ENCODE measurements around the gene RASAL1. TPM values are rescaled to one million over a fixed set of nuclear protein-coding genes. Genes with fewer than 3 reads are reported as not detected.

RASAL1 gene
- total and polyA plus RNA-seq, 2 experiments from 2014 or later, result 2.7 to 8.2 TPM

DNA sequence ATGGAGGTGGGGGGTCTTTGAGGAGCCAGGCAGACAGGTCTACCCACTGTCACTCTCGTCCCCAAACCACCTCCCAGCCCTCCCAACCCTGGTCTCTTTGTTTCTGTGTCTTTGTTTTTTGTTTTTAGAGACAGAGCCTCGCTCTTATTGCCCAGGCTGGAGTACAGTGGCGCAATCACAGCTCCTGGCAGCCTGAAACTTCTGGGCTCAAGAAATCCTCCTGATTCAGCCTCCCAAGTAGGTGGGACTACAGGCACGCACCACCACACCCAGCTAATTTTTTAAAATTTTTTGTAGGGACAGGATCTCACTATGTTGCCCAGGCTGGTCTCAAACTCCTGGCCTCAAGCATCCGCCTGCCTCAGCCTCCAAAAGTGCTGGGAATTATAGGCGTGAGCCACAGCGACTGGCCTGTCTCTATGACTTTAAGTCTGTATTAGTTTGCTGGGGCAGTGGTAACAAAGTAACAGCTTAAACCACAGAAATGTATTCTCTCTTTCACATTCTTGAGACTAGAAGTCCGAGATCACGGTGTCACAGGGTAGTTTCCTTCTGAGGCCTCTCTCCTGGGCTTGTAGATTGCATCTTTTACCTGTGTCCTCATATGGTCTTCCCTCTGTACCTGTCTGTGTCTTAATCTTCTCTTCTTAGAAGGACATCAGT, 52.9 kb downstream of the RASAL1 start:
- H3K36me3 ChIP-seq (ENCODE audit: insufficient read depth), result no peaks in the 10 kb centered on the region
- Mint-ChIP-seq H3K4me1 (peaks cover 20% of the 10 kb centered on the region), H3K4me3 (no peak overlapping the region), H3K27ac (no peak overlapping the region), H3K9me3 (no peaks in the 10 kb centered on the region), H3K36me3 (ENCODE audit: low read depth) (no peaks in the 10 kb centered on the region), H3K27me3 (ENCODE audit: insufficient read depth, low read depth, poor library complexity) (peaks cover 36% of the 10 kb centered on the region)
- H3F3A ChIP-seq (replicated peaks; ENCODE audit: low read depth), result no peaks in the 10 kb centered on the region
- H3K9me2 ChIP-seq (ENCODE audit: insufficient read depth), result no peaks in the 10 kb centered on the region
- H3K79me2 ChIP-seq (replicated peaks; ENCODE audit: insufficient read depth), result no peaks in the 10 kb centered on the region
- H3K4me3 ChIP-seq, result no peak overlapping the region
- TF ChIP-seq, protein P1, sequence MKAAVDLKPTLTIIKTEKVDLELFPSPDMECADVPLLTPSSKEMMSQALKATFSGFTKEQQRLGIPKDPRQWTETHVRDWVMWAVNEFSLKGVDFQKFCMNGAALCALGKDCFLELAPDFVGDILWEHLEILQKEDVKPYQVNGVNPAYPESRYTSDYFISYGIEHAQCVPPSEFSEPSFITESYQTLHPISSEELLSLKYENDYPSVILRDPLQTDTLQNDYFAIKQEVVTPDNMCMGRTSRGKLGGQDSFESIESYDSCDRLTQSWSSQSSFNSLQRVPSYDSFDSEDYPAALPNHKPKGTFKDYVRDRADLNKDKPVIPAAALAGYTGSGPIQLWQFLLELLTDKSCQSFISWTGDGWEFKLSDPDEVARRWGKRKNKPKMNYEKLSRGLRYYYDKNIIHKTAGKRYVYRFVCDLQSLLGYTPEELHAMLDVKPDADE (IDR thresholded peaks at IDR 0.05), result no peak
- no peak for TF ChIP-seq NANOG (IDR thresholded peaks at IDR 0.05; ENCODE audit: borderline replicate concordance)
- TF ChIP-seq CREB1 (CRISPR knock-in tag; IDR thresholded peaks at IDR 0.05; ENCODE audit: low read depth), result no peak
- TF ChIP-seq, protein P2, sequence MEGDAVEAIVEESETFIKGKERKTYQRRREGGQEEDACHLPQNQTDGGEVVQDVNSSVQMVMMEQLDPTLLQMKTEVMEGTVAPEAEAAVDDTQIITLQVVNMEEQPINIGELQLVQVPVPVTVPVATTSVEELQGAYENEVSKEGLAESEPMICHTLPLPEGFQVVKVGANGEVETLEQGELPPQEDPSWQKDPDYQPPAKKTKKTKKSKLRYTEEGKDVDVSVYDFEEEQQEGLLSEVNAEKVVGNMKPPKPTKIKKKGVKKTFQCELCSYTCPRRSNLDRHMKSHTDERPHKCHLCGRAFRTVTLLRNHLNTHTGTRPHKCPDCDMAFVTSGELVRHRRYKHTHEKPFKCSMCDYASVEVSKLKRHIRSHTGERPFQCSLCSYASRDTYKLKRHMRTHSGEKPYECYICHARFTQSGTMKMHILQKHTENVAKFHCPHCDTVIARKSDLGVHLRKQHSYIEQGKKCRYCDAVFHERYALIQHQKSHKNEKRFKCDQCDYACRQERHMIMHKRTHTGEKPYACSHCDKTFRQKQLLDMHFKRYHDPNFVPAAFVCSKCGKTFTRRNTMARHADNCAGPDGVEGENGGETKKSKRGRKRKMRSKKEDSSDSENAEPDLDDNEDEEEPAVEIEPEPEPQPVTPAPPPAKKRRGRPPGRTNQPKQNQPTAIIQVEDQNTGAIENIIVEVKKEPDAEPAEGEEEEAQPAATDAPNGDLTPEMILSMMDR (conservative IDR thresholded peaks at IDR 0.05; ENCODE audit: low read depth in 2 of 2), result no peak
- no peak for TF ChIP-seq ZNF331 (CRISPR knock-in tag; IDR thresholded peaks at IDR 0.05; ENCODE audit: low read depth)
- no peak for DNase-seq (ENCODE audit: low spot score)
- H2AFZ ChIP-seq, result no peak overlapping the region
- no peak overlapping the region for H3K4me2 ChIP-seq
- peaks cover 17% of the 10 kb centered on the region for H3K27me3 ChIP-seq (ENCODE audit: insufficient read depth)
- peaks cover 6% of the 10 kb centered on the region; the same call in 1 of the 2 replicates for H3K4me1 ChIP-seq (ENCODE audit: insufficient read depth)
- no peak for ATAC-seq
- no peak overlapping the region for H3K27ac ChIP-seq (ENCODE audit: low read depth)
- peaks cover 2% of the 10 kb centered on the region; the same call in 1 of the 2 replicates for H4K20me1 ChIP-seq (replicated peaks; ENCODE audit: insufficient read depth)

DNA sequence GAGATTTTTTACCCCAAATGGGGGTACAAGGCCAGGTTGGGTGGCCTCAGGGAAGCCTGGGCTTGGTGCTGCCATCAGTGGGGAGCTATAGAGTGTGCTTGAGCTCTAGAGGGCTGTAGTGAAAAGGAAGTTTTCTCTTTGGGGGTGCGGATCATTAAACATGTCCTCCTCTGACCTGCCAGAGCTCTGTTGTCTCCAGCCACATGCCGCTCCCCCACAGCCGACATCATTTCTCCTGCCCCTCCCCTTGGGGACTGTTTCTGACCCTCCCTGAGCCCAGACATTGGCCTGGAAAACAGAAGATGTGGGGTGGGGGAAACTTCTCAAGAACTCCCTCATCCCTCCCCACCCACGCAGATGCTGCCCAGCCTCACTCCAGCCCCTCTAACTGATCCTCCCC, 53.7 kb downstream of the RASAL1 start:
- H2AFZ ChIP-seq, result no peak overlapping the region
- H3K4me3 ChIP-seq, result no peak overlapping the region
- Mint-ChIP-seq H3K4me3 (no peak overlapping the region), H3K27me3 (ENCODE audit: insufficient read depth, low read depth, poor library complexity) (peaks cover 41% of the 10 kb centered on the region), H3K4me1 (peaks cover 14% of the 10 kb centered on the region), H3K36me3 (ENCODE audit: low read depth) (no peaks in the 10 kb centered on the region), H3K27ac (no peak overlapping the region), H3K9me3 (no peaks in the 10 kb centered on the region)
- H3F3A ChIP-seq (replicated peaks; ENCODE audit: low read depth), result no peaks in the 10 kb centered on the region
- H3K27me3 ChIP-seq (ENCODE audit: insufficient read depth), result peaks cover 24% of the 10 kb centered on the region
- H3K36me3 ChIP-seq (ENCODE audit: insufficient read depth), result no peaks in the 10 kb centered on the region
- H3K9me2 ChIP-seq (ENCODE audit: insufficient read depth), result no peaks in the 10 kb centered on the region
- H3K27ac ChIP-seq (ENCODE audit: low read depth), result no peak overlapping the region
- DNase-seq (ENCODE audit: low spot score), result no peak
- ATAC-seq, result no peak
- no peaks in the 10 kb centered on the region for H3K79me2 ChIP-seq (replicated peaks; ENCODE audit: insufficient read depth)
- peaks cover under 1% of the 10 kb centered on the region; the same call in 1 of the 2 replicates for H3K4me1 ChIP-seq (ENCODE audit: insufficient read depth)
- H4K20me1 ChIP-seq (replicated peaks; ENCODE audit: insufficient read depth), result peaks cover 2% of the 10 kb centered on the region; the same call in 1 of the 2 replicates
- H3K4me2 ChIP-seq, result no peak overlapping the region
- TF ChIP-seq JUNB (IDR thresholded peaks at IDR 0.05; ENCODE audit: unreplicated experiment) (no peak), EZH2 (IDR thresholded peaks at IDR 0.05; ENCODE audit: low read depth, unreplicated experiment) (no peak)
- TF ChIP-seq, protein P3, sequence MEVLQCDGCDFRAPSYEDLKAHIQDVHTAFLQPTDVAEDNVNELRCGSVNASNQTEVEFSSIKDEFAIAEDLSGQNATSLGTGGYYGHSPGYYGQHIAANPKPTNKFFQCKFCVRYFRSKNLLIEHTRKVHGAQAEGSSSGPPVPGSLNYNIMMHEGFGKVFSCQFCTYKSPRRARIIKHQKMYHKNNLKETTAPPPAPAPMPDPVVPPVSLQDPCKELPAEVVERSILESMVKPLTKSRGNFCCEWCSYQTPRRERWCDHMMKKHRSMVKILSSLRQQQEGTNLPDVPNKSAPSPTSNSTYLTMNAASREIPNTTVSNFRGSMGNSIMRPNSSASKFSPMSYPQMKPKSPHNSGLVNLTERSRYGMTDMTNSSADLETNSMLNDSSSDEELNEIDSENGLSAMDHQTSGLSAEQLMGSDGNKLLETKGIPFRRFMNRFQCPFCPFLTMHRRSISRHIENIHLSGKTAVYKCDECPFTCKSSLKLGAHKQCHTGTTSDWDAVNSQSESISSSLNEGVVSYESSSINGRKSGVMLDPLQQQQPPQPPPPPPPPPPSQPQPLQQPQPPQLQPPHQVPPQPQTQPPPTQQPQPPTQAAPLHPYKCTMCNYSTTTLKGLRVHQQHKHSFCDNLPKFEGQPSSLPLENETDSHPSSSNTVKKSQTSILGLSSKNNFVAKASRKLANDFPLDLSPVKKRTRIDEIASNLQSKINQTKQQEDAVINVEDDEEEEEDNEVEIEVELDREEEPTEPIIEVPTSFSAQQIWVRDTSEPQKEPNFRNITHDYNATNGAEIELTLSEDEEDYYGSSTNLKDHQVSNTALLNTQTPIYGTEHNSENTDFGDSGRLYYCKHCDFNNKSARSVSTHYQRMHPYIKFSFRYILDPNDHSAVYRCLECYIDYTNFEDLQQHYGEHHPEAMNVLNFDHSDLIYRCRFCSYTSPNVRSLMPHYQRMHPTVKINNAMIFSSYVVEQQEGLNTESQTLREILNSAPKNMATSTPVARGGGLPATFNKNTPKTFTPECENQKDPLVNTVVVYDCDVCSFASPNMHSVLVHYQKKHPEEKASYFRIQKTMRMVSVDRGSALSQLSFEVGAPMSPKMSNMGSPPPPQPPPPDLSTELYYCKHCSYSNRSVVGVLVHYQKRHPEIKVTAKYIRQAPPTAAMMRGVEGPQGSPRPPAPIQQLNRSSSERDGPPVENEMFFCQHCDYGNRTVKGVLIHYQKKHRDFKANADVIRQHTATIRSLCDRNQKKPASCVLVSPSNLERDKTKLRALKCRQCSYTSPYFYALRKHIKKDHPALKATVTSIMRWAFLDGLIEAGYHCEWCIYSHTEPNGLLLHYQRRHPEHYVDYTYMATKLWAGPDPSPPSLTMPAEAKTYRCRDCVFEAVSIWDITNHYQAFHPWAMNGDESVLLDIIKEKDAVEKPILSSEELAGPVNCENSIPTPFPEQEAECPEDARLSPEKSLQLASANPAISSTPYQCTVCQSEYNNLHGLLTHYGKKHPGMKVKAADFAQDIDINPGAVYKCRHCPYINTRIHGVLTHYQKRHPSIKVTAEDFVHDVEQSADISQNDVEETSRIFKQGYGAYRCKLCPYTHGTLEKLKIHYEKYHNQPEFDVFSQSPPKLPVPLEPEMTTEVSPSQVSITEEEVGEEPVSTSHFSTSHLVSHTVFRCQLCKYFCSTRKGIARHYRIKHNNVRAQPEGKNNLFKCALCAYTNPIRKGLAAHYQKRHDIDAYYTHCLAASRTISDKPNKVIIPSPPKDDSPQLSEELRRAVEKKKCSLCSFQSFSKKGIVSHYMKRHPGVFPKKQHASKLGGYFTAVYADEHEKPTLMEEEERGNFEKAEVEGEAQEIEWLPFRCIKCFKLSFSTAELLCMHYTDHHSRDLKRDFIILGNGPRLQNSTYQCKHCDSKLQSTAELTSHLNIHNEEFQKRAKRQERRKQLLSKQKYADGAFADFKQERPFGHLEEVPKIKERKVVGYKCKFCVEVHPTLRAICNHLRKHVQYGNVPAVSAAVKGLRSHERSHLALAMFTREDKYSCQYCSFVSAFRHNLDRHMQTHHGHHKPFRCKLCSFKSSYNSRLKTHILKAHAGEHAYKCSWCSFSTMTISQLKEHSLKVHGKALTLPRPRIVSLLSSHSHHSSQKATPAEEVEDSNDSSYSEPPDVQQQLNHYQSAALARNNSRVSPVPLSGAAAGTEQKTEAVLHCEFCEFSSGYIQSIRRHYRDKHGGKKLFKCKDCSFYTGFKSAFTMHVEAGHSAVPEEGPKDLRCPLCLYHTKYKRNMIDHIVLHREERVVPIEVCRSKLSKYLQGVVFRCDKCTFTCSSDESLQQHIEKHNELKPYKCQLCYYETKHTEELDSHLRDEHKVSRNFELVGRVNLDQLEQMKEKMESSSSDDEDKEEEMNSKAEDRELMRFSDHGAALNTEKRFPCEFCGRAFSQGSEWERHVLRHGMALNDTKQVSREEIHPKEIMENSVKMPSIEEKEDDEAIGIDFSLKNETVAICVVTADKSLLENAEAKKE (CRISPR knock-in tag; IDR thresholded peaks at IDR 0.05), result no peak

Measured in GM23338 (cell line).